ENCODE data around the gene HSPB8.
"Not testable (repeated sequence)": the region's sequence is repeated elsewhere in the genome, so short reads cannot be mapped to it uniquely, and the experiment has no call there.

Gene HSPB8

DNA sequence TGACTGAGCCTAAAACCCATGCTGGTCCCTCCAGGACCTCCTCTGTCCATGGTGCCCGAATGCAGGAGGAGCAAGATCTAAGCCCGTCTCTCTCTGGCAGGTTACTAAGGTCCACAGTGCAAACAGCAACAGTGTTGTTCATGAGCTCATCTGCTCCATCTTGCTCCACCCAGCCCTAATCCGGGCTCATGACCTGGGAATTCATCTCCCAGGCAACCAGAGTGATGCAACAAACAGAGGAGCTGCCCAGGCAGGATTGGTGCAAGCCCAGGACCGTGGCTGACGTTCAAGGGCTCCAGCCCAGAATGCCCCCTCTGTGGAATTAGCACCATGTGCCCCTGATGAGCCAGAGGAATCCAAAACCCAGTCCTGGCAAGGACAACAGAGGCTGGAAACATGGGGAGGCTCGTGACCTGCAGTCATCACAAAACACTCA, 29.9 kb downstream of the HSPB8 start:
- DNase-seq = no peak

- DNase-seq = no peak
These were observed 33.2 kb downstream of the HSPB8 start for GRCh38 chr12:119211884-119212283.

GRCh38 chr12:119216084-119216483, 37.4 kb downstream of the HSPB8 start:
- DNase-seq = no peak

DNA sequence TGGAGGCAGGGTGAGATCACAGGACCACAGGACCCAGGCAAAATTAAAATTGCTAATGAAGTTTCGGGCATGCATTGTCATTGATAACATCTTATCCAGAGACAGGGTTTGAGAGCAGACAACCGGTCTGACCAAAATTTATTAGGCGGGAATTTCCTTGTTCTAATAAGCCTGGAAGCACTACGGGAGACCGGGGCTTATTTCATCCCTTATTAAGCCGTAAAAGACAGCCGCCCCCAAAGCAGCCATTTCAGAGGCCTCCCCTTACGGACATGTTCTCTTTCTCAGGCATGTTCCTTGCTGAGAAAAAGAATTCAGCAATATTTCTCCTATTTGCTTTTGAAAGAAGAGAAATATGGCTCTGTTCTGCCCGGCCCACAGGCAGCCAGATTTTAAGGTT, 40.1 kb downstream of the HSPB8 start:
- DNase-seq = not testable (repeated sequence)

GRCh38 chr12:119222222-119222951, 43.7 kb downstream of the HSPB8 start:
- DNase-seq = no peak

- DNase-seq = no peak
These were observed 46.7 kb downstream of the HSPB8 start for GRCh38 chr12:119225454-119225853.

- DNase-seq = no peak
These were observed 48.6 kb downstream of the HSPB8 start for GRCh38 chr12:119227292-119227691.

GRCh38 chr12:119229205-119229604, 50.5 kb downstream of the HSPB8 start:
- no peak for DNase-seq

- DNase-seq = no peak
These were observed 51.1 kb downstream of the HSPB8 start for GRCh38 chr12:119229837-119230236.

DNA sequence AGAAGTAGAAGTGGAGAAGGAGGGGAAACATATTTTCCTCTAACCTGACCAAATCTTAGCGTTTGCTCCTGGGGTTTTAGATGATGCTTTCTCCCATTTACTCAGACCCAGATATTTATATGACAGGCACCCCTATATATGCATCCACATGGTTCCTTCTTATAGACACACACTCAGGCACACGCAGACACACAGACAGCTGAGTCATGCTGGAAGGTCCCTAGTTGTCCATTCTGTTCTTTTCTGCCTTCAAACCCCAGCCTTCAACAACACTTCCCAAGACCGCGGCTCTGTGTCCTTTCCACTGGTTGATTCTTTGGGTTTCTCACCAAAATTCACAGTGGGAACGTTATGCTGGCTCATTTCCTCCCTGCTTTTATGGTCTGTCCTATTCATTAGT, 52.1 kb downstream of the HSPB8 start:
- no peak for DNase-seq

DNA sequence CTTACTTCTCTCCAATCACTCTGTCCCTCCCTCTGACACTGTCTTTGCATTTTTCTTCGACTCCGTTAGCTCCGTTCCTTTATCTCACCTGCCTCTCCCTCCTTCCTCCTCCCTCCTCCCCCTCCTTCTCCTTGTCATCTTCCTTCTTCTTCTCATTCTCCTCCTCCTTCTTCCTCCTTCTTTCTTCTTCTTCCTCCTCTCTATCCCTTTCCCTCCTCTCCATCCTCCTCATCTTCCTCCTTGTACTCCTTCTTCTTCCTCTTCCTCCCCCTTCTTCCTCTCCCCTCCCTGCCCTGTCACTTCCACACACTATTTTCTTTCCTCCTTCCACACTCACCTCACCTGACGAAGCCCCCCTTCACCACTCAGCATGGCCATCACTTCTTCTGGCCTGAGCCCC, 53.0 kb downstream of the HSPB8 start:
- DNase-seq = no peak

GRCh38 chr12:119235197-119235751, 56.5 kb downstream of the HSPB8 start:
- no peak for DNase-seq

DNA sequence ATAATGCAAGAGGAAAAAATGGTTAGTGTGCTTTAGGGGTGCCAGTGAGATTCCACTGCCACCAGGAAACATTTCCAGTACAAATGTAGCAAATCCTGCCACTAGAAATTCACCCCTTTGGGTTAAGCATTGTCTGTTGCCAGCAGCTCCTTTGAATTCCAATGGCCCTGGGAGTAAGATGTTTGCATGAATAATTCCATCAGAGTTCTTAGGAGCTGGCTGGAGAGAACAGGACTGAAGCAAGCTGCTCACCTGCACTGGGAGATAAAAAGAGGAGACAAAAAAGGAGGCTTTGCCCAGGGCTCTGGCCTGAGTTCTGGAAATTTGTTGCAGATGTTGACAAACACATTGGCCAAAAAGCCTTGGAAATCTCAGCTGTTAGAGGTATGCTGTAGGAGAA, 57.6 kb downstream of the HSPB8 start:
- no peak for DNase-seq

DNA sequence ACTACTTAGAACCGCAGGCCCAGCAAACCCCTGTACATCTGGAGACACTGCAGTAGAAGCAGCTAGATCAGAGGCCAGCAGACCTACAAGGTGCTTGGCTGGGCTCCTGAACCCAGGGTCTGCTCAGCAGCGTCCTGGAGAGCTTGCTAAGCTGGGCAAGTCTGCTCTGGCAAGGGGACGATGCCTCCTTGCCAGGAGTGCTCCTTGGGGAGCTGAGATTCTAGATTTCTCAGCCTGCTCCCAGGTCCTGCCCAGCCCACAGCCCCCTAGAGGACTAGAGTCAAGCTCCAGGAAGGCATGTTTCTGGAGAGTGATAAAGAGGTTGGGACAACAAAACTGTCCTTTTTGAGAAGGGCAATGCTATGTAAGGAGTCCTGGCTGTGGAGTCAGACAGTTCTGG, 60.3 kb downstream of the HSPB8 start:
- no peak for DNase-seq

DNA sequence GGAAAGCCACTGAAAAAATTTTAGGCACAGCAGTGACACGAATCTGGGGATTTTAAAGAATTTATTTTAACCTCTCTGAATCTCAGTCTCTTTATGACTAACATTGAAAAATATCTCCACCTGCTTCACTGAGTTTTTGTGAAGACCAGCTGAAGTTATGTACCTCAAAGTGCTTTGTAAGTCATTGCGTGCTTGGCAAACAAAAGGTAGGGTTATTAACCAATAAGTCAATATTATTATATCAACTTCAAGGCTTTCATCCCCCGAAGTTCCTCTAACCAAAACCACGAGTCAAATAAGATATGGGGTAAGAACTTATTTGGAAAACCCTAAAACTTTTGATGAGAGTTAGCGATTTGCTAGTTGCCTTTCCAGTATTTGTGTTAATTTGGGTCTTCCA, 62.3 kb downstream of the HSPB8 start:
- no peak for DNase-seq

DNA sequence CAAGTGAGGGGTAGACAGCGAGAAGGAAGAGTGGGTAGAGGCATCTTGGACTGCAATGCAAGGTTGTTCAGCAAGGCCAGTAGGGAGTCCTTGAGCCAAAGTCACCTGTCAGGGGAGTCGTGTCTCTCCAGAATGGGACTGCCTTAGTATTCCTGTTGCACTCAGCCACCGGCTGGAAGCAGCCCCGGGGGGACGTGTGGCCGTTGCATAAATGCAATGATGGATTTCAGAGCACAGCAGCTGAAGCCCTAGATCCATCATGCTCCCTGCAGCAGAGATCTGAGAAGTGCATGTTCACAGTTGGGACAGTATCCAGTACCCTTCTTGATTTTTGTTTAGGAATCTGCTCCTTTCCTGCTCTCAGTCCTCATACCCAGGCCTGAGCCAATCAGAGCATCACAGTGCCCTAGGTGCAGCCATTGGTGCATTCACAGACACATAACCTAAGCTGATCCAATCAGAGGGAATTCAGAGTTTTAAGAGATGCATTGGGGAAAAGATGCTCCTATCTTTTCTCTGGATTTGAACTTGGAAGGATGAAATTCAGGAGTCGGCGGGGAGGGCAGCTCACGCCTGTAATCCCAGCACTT, 62.9 kb downstream of the HSPB8 start:
- no peak for DNase-seq
